Stimulated activated memory B cell treated with anti-CD40 and anti-IgM and Interleukin-4, amounts not matched to agents 10 μg/mL and 1 μg/mL and 100 μg/mL, for 72 hours (primary cell): ENCODE data around the gene OSBPL6.
"Not testable (repeated sequence)": the region's sequence is repeated elsewhere in the genome, so short reads cannot be mapped to it uniquely, and the experiment has no call there.

Experiments
- ATAC-seq: fragments of 150-1000 bp; cut with Tn5 transposase; 2 replicates; pipeline ENCODE4 v1.10.0; 2021
- H3K27ac Mint-ChIP-seq: one replicate; pipeline ENCODE4 v1.8.0; 2022; ENCODE audit warnings: mild to moderate bottlenecking, mixed read lengths
- H3K27me3 Mint-ChIP-seq: one replicate; pipeline ENCODE4 v1.8.0; 2022; ENCODE audit warnings: mixed read lengths
- H3K36me3 Mint-ChIP-seq: one replicate; pipeline ENCODE4 v1.8.0; 2022; ENCODE audit warnings: mixed read lengths
- H3K4me1 Mint-ChIP-seq: one replicate; pipeline ENCODE4 v1.8.0; 2022; ENCODE audit warnings: mixed read lengths
- H3K4me3 Mint-ChIP-seq: one replicate; pipeline ENCODE4 v1.8.0; 2022; ENCODE audit warnings: mild to moderate bottlenecking, moderate library complexity, mixed read lengths
- H3K9me3 Mint-ChIP-seq: one replicate; pipeline ENCODE4 v1.8.0; 2022; ENCODE audit warnings: mixed read lengths

Gene OSBPL6

GRCh38 chr2:178191004-178191508 lies 3.3 kb upstream of the OSBPL6 start:
- H3K27ac Mint-ChIP-seq, result no peak overlapping the region
- no peaks in the 10 kb centered on the region for H3K9me3 Mint-ChIP-seq
- ATAC-seq, result peak; percentile 11
- H3K4me3 Mint-ChIP-seq, result peak overlapping the region; percentile 29
- H3K27me3 Mint-ChIP-seq, result peaks cover 30% of the 10 kb centered on the region
- H3K36me3 Mint-ChIP-seq, result no peaks in the 10 kb centered on the region
- peaks cover 12% of the 10 kb centered on the region for H3K4me1 Mint-ChIP-seq

- H3K27ac Mint-ChIP-seq, result no peak overlapping the region
- H3K4me3 Mint-ChIP-seq, result no peak overlapping the region
- ATAC-seq, result no peak
- no peaks in the 10 kb centered on the region for H3K36me3 Mint-ChIP-seq
- peaks cover 12% of the 10 kb centered on the region for H3K4me1 Mint-ChIP-seq
- peaks cover 30% of the 10 kb centered on the region for H3K27me3 Mint-ChIP-seq
- no peaks in the 10 kb centered on the region for H3K9me3 Mint-ChIP-seq
Observed at GRCh38 chr2:178191511-178191910, 2.8 kb upstream of the OSBPL6 start.

GRCh38 chr2:178193496-178193822 lies 853 bp upstream of the OSBPL6 start:
- Mint-ChIP-seq H3K36me3 (no peaks in the 10 kb centered on the region), H3K27me3 (peaks cover 47% of the 10 kb centered on the region), H3K4me3 (peak overlapping the region; percentile 70), H3K4me1 (peaks cover 12% of the 10 kb centered on the region), H3K27ac (no peak overlapping the region), H3K9me3 (peaks cover 4% of the 10 kb centered on the region)
- ATAC-seq, result no peak

GRCh38 chr2:178194600-178195389 lies 483 bp downstream of the OSBPL6 start:
- Mint-ChIP-seq H3K27ac (no peak overlapping the region), H3K4me3 (peak overlapping the region; percentile 70), H3K36me3 (no peaks in the 10 kb centered on the region), H3K9me3 (peaks cover 4% of the 10 kb centered on the region), H3K27me3 (peaks cover 47% of the 10 kb centered on the region), H3K4me1 (peaks cover 12% of the 10 kb centered on the region)
- peak; percentile 10 for ATAC-seq

GRCh38 chr2:178195390-178196166 lies 1.3 kb downstream of the OSBPL6 start:
- Mint-ChIP-seq H3K9me3 (peaks cover 4% of the 10 kb centered on the region), H3K4me1 (peaks cover 12% of the 10 kb centered on the region), H3K36me3 (no peaks in the 10 kb centered on the region), H3K27ac (no peak overlapping the region), H3K4me3 (peak overlapping the region; percentile 70), H3K27me3 (peaks cover 47% of the 10 kb centered on the region)
- no peak for ATAC-seq

GRCh38 chr2:178197791-178198190 lies 3.5 kb downstream of the OSBPL6 start:
- no peak for ATAC-seq
- Mint-ChIP-seq H3K4me3 (no peak overlapping the region), H3K27me3 (peaks cover 50% of the 10 kb centered on the region), H3K36me3 (no peaks in the 10 kb centered on the region), H3K9me3 (peaks cover 4% of the 10 kb centered on the region), H3K4me1 (peaks cover 12% of the 10 kb centered on the region), H3K27ac (no peak overlapping the region)

- H3K4me3 Mint-ChIP-seq, ATAC-seq, H3K9me3 Mint-ChIP-seq, H3K36me3 Mint-ChIP-seq, H3K27ac Mint-ChIP-seq: not testable (repeated sequence)
- peaks cover 50% of the 10 kb centered on the region for H3K27me3 Mint-ChIP-seq
- peaks cover 12% of the 10 kb centered on the region for H3K4me1 Mint-ChIP-seq
Observed at GRCh38 chr2:178198441-178198840, 4.1 kb downstream of the OSBPL6 start.

- H3K27me3 Mint-ChIP-seq, result peaks cover 56% of the 10 kb centered on the region
- H3K9me3 Mint-ChIP-seq, result peaks cover 4% of the 10 kb centered on the region
Observed at GRCh38 chr2:178199334-178199733, 5.0 kb downstream of the OSBPL6 start.

GRCh38 chr2:178200331-178200730 lies 6.0 kb downstream of the OSBPL6 start:
- H3K36me3 Mint-ChIP-seq, result no peaks in the 10 kb centered on the region
- no peak overlapping the region for H3K27ac Mint-ChIP-seq
- H3K9me3 Mint-ChIP-seq, result peaks cover 4% of the 10 kb centered on the region
- no peak overlapping the region for H3K4me3 Mint-ChIP-seq
- no peak for ATAC-seq
- H3K27me3 Mint-ChIP-seq, result peaks cover 60% of the 10 kb centered on the region
- peaks cover 1% of the 10 kb centered on the region for H3K4me1 Mint-ChIP-seq

More at GRCh38 chr2:178199334-178199733, 5.0 kb downstream of the OSBPL6 start:
- Mint-ChIP-seq H3K36me3 (no peaks in the 10 kb centered on the region), H3K4me1 (peaks cover 8% of the 10 kb centered on the region), H3K4me3 (no peak overlapping the region), H3K27ac (no peak overlapping the region)
- ATAC-seq, result no peak

- ATAC-seq, result no peak
- H3K27me3 Mint-ChIP-seq, result peaks cover 36% of the 10 kb centered on the region
- no peaks in the 10 kb centered on the region for H3K4me1 Mint-ChIP-seq
- H3K36me3 Mint-ChIP-seq, result no peaks in the 10 kb centered on the region
- no peak overlapping the region for H3K27ac Mint-ChIP-seq
- no peak overlapping the region for H3K4me3 Mint-ChIP-seq
- H3K9me3 Mint-ChIP-seq, result peaks cover under 1% of the 10 kb centered on the region
Observed at GRCh38 chr2:178202927-178203326, 8.6 kb downstream of the OSBPL6 start.

- no peak overlapping the region for H3K27ac Mint-ChIP-seq
- no peaks in the 10 kb centered on the region for H3K9me3 Mint-ChIP-seq
- H3K36me3 Mint-ChIP-seq, result no peaks in the 10 kb centered on the region
- no peaks in the 10 kb centered on the region for H3K4me1 Mint-ChIP-seq
- no peak for ATAC-seq
- no peak overlapping the region for H3K4me3 Mint-ChIP-seq
- peaks cover 48% of the 10 kb centered on the region for H3K27me3 Mint-ChIP-seq
Observed at GRCh38 chr2:178204977-178205376, 10.7 kb downstream of the OSBPL6 start.

GRCh38 chr2:178205853-178206521 lies 11.7 kb downstream of the OSBPL6 start:
- Mint-ChIP-seq H3K4me3 (no peak overlapping the region), H3K36me3 (no peaks in the 10 kb centered on the region), H3K27ac (no peak overlapping the region), H3K4me1 (no peaks in the 10 kb centered on the region), H3K9me3 (no peaks in the 10 kb centered on the region), H3K27me3 (peaks cover 48% of the 10 kb centered on the region)
- ATAC-seq, result no peak

- H3K27ac Mint-ChIP-seq, result no peak overlapping the region
- no peaks in the 10 kb centered on the region for H3K9me3 Mint-ChIP-seq
- no peak for ATAC-seq
- H3K4me1 Mint-ChIP-seq, result no peaks in the 10 kb centered on the region
- no peaks in the 10 kb centered on the region for H3K36me3 Mint-ChIP-seq
- H3K27me3 Mint-ChIP-seq, result peaks cover 54% of the 10 kb centered on the region
- no peak overlapping the region for H3K4me3 Mint-ChIP-seq
Observed at GRCh38 chr2:178208336-178208735, 14.0 kb downstream of the OSBPL6 start.

GRCh38 chr2:178208817-178209216 lies 14.5 kb downstream of the OSBPL6 start:
- H3K27me3 Mint-ChIP-seq, result peaks cover 54% of the 10 kb centered on the region

GRCh38 chr2:178211460-178211859 lies 17.1 kb downstream of the OSBPL6 start:
- no peak for ATAC-seq
- Mint-ChIP-seq H3K4me3 (no peak overlapping the region), H3K9me3 (no peaks in the 10 kb centered on the region), H3K4me1 (no peaks in the 10 kb centered on the region), H3K27me3 (peaks cover 41% of the 10 kb centered on the region), H3K36me3 (no peaks in the 10 kb centered on the region), H3K27ac (no peak overlapping the region)

More at GRCh38 chr2:178208817-178209216, 14.5 kb downstream of the OSBPL6 start:
- H3K36me3 Mint-ChIP-seq, result no peaks in the 10 kb centered on the region
- H3K4me3 Mint-ChIP-seq, result no peak overlapping the region
- no peak overlapping the region for H3K27ac Mint-ChIP-seq
- no peaks in the 10 kb centered on the region for H3K4me1 Mint-ChIP-seq
- ATAC-seq, result no peak
- no peaks in the 10 kb centered on the region for H3K9me3 Mint-ChIP-seq
